Endothelial cell of umbilical vein (primary cell): ENCODE data around the gene FBN2. TPM values are rescaled to one million over a fixed set of nuclear protein-coding genes. Genes with fewer than 3 reads are reported as not detected.
"Not testable (repeated sequence)": the region's sequence is repeated elsewhere in the genome, so short reads cannot be mapped to it uniquely, and the experiment has no call there.

Source experiments
- BruUV-seq: library from RNA; stranded (reverse); fragments of 400-500 nt; replicated peaks from 2 replicates; lab custom pipeline; 2021; lab: Mats Ljungman, UMichigan
- CTCF ChIA-PET: fragments of 300-600, 350-600 bp; sonication (Branson Sonifier 250); formaldehyde crosslinking; loops from one replicate; lab custom pipeline; 2021; ENCODE audit warnings: antibody characterized with exemption, inconsistent platforms; lab: Charles Lee
- POLR2A ChIA-PET: fragments of 300-600, 350-600 bp; sonication (Branson Sonifier 250); formaldehyde crosslinking; loops from one replicate; lab custom pipeline; 2021; ENCODE audit warnings: antibody characterized with exemption, inconsistent platforms; lab: Charles Lee
- DNase-seq: peaks from one replicate; pipeline ENCODE4 v3.0.0-alpha.2; 2011; ENCODE audit warnings: low read depth, low spot score
- FAIRE-seq: peaks from 2 replicates; lab custom pipeline; 2011; peaks lifted over from hg19 to GRCh38; lab: Jason Lieb, UNC
- H2AFZ ChIP-seq: 2 replicates; pipeline ENCODE4 v1.6.0; 2012; ENCODE audit warnings: low read depth, low read length, control low read depth, inconsistent platforms
- H3K27ac ChIP-seq: 2 replicates; pipeline ENCODE4 v1.5.1; 2011; ENCODE audit warnings: low read depth, mild to moderate bottlenecking, control low read depth, low read length, moderate library complexity; ENCODE audit not compliant: insufficient read depth
- H3K27me3 ChIP-seq, 2 experiments: 2 replicates each; pipeline versions ENCODE4 v1.6.0 to v1.6.1; 2011; ENCODE audit warnings: low read length in 2 of 2, mixed read lengths in 1 of 2; ENCODE audit not compliant: control insufficient read depth in 2 of 2, insufficient read depth in 2 of 2
- H3K36me3 ChIP-seq, 2 experiments: 2 replicates in 1 of 2; 3 replicates in 1 of 2; pipeline ENCODE4 v1.5.1; 2011; ENCODE audit warnings: low read length in 2 of 2, mild to moderate bottlenecking in 1 of 2, moderate library complexity in 1 of 2; ENCODE audit not compliant: control insufficient read depth in 2 of 2, insufficient read depth in 2 of 2; ENCODE audit errors: extremely low read depth in 1 of 2
- H3K4me1 ChIP-seq: 3 replicates; pipeline ENCODE4 v1.5.1; 2011; ENCODE audit warnings: mild to moderate bottlenecking, low read length; ENCODE audit not compliant: control insufficient read depth, insufficient read depth; ENCODE audit errors: extremely low read depth
- H3K4me2 ChIP-seq: 2 replicates; pipeline ENCODE4 v1.6.1; 2011; ENCODE audit warnings: low read length, control low read depth, mixed read lengths; ENCODE audit not compliant: insufficient read depth
- H3K4me3 ChIP-seq, 3 experiments: fragments of 200-600 bp in 1 of 3; sonication (generic), shearing (Covaris generic) in 1 of 3; replicated peaks in 1 of 3; 2 replicates each; pipeline ENCODE4 v1.5.1; 2011 to 2016; ENCODE audit warnings: control low read depth in 3 of 3, low read length in 3 of 3, mild to moderate bottlenecking in 2 of 3, inconsistent platforms in 1 of 3, low read depth in 1 of 3, moderate library complexity in 1 of 3; ENCODE audit not compliant: insufficient read depth in 1 of 3
- H3K79me2 ChIP-seq: 2 replicates; pipeline ENCODE4 v1.6.0; 2012; ENCODE audit warnings: low read length, inconsistent platforms; ENCODE audit not compliant: control insufficient read depth, insufficient read depth
- H3K9ac ChIP-seq: replicated peaks from 2 replicates; pipeline ENCODE3; 2011; ENCODE audit warnings: low read length, control low read depth; ENCODE audit not compliant: insufficient read depth; ENCODE audit errors: extremely low read depth
- H3K9me1 ChIP-seq: replicated peaks from 3 replicates; pipeline ENCODE4 v1.6.0; 2011; ENCODE audit warnings: mild to moderate bottlenecking, low read length; ENCODE audit not compliant: control insufficient read depth, insufficient read depth; ENCODE audit errors: extremely low read depth
- H3K9me3 ChIP-seq: replicated peaks from 2 replicates; pipeline ENCODE4 v1.5.1; 2012; ENCODE audit warnings: low read length, inconsistent platforms; ENCODE audit not compliant: control insufficient read depth, insufficient read depth
- H4K20me1 ChIP-seq: replicated peaks from 2 replicates; pipeline ENCODE3; 2011; ENCODE audit warnings: mild to moderate bottlenecking, low read length; ENCODE audit not compliant: control insufficient read depth, insufficient read depth; ENCODE audit errors: extremely low read depth
- CTCF ChIP-seq, 2 donors: IDR thresholded peaks; 1 replicate in 1 of 2; 2 replicates in 1 of 2; pipeline ENCODE4 v1.5.1; 2011; ENCODE audit warnings: low read length in 2 of 2, mild to moderate bottlenecking in 2 of 2, moderate library complexity in 2 of 2, control low read depth in 1 of 2, inconsistent platforms in 1 of 2, low read depth in 1 of 2; ENCODE audit not compliant: insufficient read depth in 1 of 2; ENCODE audit errors: extremely low read depth in 1 of 2
- EZH2 ChIP-seq: IDR thresholded peaks from 2 replicates; pipeline ENCODE4 v1.6.1; 2012; ENCODE audit warnings: borderline replicate concordance, low read depth, mild to moderate bottlenecking, moderate library complexity, low read length, inconsistent platforms; ENCODE audit not compliant: severe bottlenecking
- FOS ChIP-seq: IDR thresholded peaks from 2 replicates; pipeline ENCODE4 v1.6.1; 2011; ENCODE audit warnings: mild to moderate bottlenecking, low read length, moderate library complexity, borderline replicate concordance; ENCODE audit not compliant: insufficient read depth
- GATA2 ChIP-seq: IDR thresholded peaks from 2 replicates; pipeline ENCODE4 v1.7.0; 2011; ENCODE audit warnings: low read depth, mild to moderate bottlenecking, moderate library complexity, mixed read lengths, low read length; ENCODE audit not compliant: insufficient read length, insufficient read depth
- JUN ChIP-seq: IDR thresholded peaks from 2 replicates; pipeline ENCODE4 v1.6.1; 2011; ENCODE audit warnings: borderline replicate concordance, low read depth; ENCODE audit not compliant: insufficient read length, insufficient read depth
- MAX ChIP-seq: IDR thresholded peaks from 2 replicates; pipeline ENCODE4 v1.6.1; 2011; ENCODE audit not compliant: insufficient read depth, insufficient read length
- MYC ChIP-seq: IDR thresholded peaks from one replicate; pipeline ENCODE4 v1.6.1; 2011; ENCODE audit warnings: mild to moderate bottlenecking, low read depth, low read length
- POLR2A ChIP-seq: IDR thresholded peaks from 2 replicates; pipeline ENCODE4 v1.6.1; 2012; ENCODE audit warnings: low read depth, mild to moderate bottlenecking, control low read depth, low read length
- POLR2AphosphoS5 ChIP-seq: IDR thresholded peaks from 2 replicates; pipeline ENCODE4 v1.6.1; 2012; ENCODE audit warnings: low read depth, mild to moderate bottlenecking, control low read depth, low read length, moderate library complexity; ENCODE audit not compliant: insufficient read depth
- dilution Hi-C: fragments of 300-500 bp; cut with MboI; formaldehyde crosslinking; loops from one replicate; pipeline ENCODE4 v1.15.0; 2019; ENCODE audit warnings: low sequenced_read_pairs; ENCODE audit not compliant: extremely low pct_ligation_motif_present
- intact Hi-C: fragments of 100-400 bp; cut with micrococcal nuclease; formaldehyde crosslinking; loops from one replicate; pipeline ENCODE4 v1.10.0; 2022
- polyA plus RNA-seq, 4 experiments: library from polyadenylated mRNA; depleted of rRNA in 3 of 4; stranded (reverse) in 3 of 4; unstranded in 1 of 4; fragments of >200 nt; gene quantifications; 2 replicates each; pipeline versions ENCODE4 v1.2.1 to v1.2.3, GENCODE V29; 2011 to 2012; ENCODE audit warnings: missing spikeins in 1 of 4
- total RNA-seq: library from RNA; stranded (reverse); gene quantifications from 2 replicates; pipeline ENCODE4 v1.2.3, GENCODE V29; 2021

Gene FBN2
- total and polyA plus RNA-seq, 2 donors (not counting 3 experiments of a cell fraction or from before 2014, with no cell fraction given): 21.8 to 57.4 TPM

GRCh38 chr5:128402506-128402905 lies 135.5 kb downstream of the FBN2 start:
- dilution Hi-C loops: no loop called here

GRCh38 chr5:128400766-128401165 lies 137.3 kb downstream of the FBN2 start:
- H3K36me3 ChIP-seq, H3K9ac ChIP-seq, H4K20me1 ChIP-seq, FAIRE-seq, H2AFZ ChIP-seq, intact Hi-C loops, BruUV-seq, H3K4me1 ChIP-seq, DNase-seq, H3K9me3 ChIP-seq, H3K9me1 ChIP-seq, H3K27me3 ChIP-seq, H3K4me3 ChIP-seq, H3K27ac ChIP-seq, POLR2A ChIA-PET, H3K79me2 ChIP-seq, CTCF ChIA-PET, H3K4me2 ChIP-seq, dilution Hi-C loops: not testable (repeated sequence)

More at GRCh38 chr5:128402506-128402905, 135.5 kb downstream of the FBN2 start:
- no peak for DNase-seq
- Histone ChIP-seq H3K9ac (no peak overlapping the region), H3K4me1 (peaks cover 5% of the 10 kb centered on the region), H2AFZ (no peak overlapping the region), H3K36me3 (no peaks in the 10 kb centered on the region), H3K9me1 (no peaks in the 10 kb centered on the region), H4K20me1 (no peaks in the 10 kb centered on the region), H3K27me3 (no peaks in the 10 kb centered on the region), H3K4me2 (peak overlapping the region; percentile 13), H3K27ac (no peak overlapping the region), H3K79me2 (no peaks in the 10 kb centered on the region), H3K9me3 (no peaks in the 10 kb centered on the region), H3K4me3 (no peak overlapping the region)
- no peak for FAIRE-seq
- BruUV-seq: no TSS peak
- ChIA-PET CTCF (interaction anchor here (0.7 kb wide), 1 partner anchor 9 kb away, joined by 4 read pairs; no protein-coding TSS in a partner anchor), POLR2A (no interaction called here)
- intact Hi-C loops: no loop called here
- TF ChIP-seq MYC (no peak), GATA2 (no peak), MAX (no peak), POLR2A (no peak), FOS (no peak), CTCF (IDR thresholded peaks at IDR 0.05; ENCODE audit: extremely low read depth in 1 of 2, insufficient read depth in 1 of 2, low read depth in 1 of 2, low read length in 2 of 2) (no peak), EZH2 (no peak), POLR2AphosphoS5 (no peak), JUN (no peak)
